ENCODE measurements around the gene COL9A1.
"Not testable (repeated sequence)": the region's sequence is repeated elsewhere in the genome, so short reads cannot be mapped to it uniquely, and the experiment has no call there.

COL9A1 gene

GRCh38 chr6:70303034-70303525, at the start of gene COL9A1:
COL9A1 (minus strand) TSS chr6:70303084; CDS start chr6:70302924, 160 bp downstream.
- no peak for TF ChIP-seq ZNF274 (IDR thresholded peaks at IDR 0.05; ENCODE audit: low read depth, low read length)
- no peak within 1 kb of the TSS for H3K4me3 ChIP-seq (ENCODE audit: low read length)

DNA sequence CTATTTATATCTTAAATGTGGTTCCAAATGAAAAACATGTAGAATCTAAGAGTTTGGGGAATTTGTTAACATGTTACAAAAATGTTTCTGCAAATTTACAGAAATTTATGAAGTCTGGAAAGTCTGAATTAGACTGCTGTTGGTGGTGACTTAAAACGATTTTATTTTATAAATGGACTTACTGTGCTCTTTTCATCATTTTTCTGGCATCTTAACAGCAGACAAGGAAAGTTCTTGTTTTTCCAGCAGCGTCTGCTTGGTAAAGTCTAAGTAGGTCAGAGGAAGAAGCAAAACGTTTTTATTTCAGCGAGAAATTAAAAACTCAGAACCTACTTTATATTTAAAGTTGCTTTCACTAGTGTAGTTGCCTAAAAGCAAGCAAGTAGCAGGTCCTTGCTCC, 48.6 kb upstream of the COL9A1 start:
- no peak overlapping the region for H3K4me3 ChIP-seq (ENCODE audit: low read length)
- TF ChIP-seq ZNF274 (IDR thresholded peaks at IDR 0.05; ENCODE audit: low read depth, low read length) = no peak

- H3K4me3 ChIP-seq (ENCODE audit: low read length) = no peak overlapping the region
- TF ChIP-seq ZNF274 (IDR thresholded peaks at IDR 0.05; ENCODE audit: low read depth, low read length) = no peak
Observed at GRCh38 chr6:70345619-70346018, 42.7 kb upstream of the COL9A1 start.

DNA sequence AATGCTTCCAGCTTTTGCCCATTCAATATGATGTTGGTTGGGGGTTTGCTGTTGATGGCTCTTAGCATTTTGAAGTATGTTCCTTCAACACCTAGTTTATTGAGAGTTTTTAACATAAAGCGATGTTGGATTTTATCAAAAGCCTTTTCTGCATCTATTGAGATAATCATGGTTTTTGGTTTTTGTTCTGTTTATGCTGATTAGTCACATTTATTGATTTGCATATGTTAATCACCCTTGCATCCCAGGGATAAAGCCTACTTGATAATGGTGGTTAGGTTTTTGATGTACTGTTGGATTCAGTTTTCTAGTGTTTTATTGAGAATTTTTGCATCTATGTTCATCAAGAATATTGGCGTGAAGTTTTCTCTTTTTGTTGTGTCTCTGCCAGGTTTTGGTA, 40.4 kb upstream of the COL9A1 start:
- no peak overlapping the region for H3K4me3 ChIP-seq (ENCODE audit: low read length)
- no peak for TF ChIP-seq ZNF274 (IDR thresholded peaks at IDR 0.05; ENCODE audit: low read depth, low read length)

GRCh38 chr6:70339810-70340209, 36.9 kb upstream of the COL9A1 start:
- not testable (repeated sequence) for H3K4me3 ChIP-seq (ENCODE audit: low read length)

DNA sequence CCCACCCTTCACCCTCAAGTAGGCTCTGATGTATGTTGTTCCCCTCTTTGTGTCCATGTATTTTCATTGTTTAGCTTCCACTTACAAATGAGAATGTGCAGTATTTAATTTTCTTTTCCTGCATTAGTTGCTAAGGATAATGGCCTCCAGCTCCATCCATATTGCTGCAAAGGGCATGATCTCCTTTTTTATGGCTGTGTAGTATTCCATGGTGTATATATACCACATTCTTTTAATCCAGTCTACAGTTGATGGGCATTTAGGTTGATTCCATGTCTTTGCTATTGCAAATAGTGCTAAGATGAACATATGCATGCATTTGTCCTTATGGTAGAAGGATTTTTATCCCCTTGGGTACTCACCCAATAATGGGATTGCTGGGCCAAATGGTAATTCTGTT, 35.9 kb upstream of the COL9A1 start:
- TF ChIP-seq ZNF274 (IDR thresholded peaks at IDR 0.05; ENCODE audit: low read depth, low read length) = no peak
- no peak overlapping the region for H3K4me3 ChIP-seq (ENCODE audit: low read length)

- TF ChIP-seq ZNF274 (IDR thresholded peaks at IDR 0.05; ENCODE audit: low read depth, low read length) = no peak
- no peak overlapping the region for H3K4me3 ChIP-seq (ENCODE audit: low read length)
Observed at GRCh38 chr6:70337743-70338105, 34.8 kb upstream of the COL9A1 start.

GRCh38 chr6:70336996-70337742, 34.3 kb upstream of the COL9A1 start:
- no peak overlapping the region for H3K4me3 ChIP-seq (ENCODE audit: low read length)
- TF ChIP-seq ZNF274 (IDR thresholded peaks at IDR 0.05; ENCODE audit: low read depth, low read length) = no peak

GRCh38 chr6:70327036-70327435, 24.2 kb upstream of the COL9A1 start:
- no peak overlapping the region for H3K4me3 ChIP-seq (ENCODE audit: low read length)
- no peak for TF ChIP-seq ZNF274 (IDR thresholded peaks at IDR 0.05; ENCODE audit: low read depth, low read length)

DNA sequence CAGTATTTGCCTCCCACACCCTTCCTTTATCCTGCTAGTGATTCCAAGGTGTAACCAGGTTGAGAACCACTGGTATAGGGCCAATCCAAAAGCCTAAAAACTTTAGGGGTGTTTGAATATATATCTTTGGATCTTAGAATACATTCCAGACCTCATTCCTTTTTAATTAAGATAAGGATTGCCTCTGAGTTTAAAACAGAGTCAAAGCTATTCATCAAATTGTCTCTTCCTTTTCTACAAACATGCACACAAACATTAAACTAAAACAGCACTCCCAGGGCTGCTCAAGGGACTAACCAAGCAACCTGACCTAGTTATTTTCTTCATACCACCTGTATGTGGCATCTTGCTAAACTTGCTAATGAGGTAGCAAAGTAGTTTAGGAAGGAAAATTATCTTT, 22.1 kb upstream of the COL9A1 start:
- H3K4me3 ChIP-seq (ENCODE audit: low read length) = no peak overlapping the region
- no peak for TF ChIP-seq ZNF274 (IDR thresholded peaks at IDR 0.05; ENCODE audit: low read depth, low read length)

GRCh38 chr6:70317799-70318198, 14.9 kb upstream of the COL9A1 start:
- not testable (repeated sequence) for H3K4me3 ChIP-seq (ENCODE audit: low read length)

- no peak overlapping the region for H3K4me3 ChIP-seq (ENCODE audit: low read length)
- no peak for TF ChIP-seq ZNF274 (IDR thresholded peaks at IDR 0.05; ENCODE audit: low read depth, low read length)
Observed at GRCh38 chr6:70315079-70315751, 12.3 kb upstream of the COL9A1 start.

DNA sequence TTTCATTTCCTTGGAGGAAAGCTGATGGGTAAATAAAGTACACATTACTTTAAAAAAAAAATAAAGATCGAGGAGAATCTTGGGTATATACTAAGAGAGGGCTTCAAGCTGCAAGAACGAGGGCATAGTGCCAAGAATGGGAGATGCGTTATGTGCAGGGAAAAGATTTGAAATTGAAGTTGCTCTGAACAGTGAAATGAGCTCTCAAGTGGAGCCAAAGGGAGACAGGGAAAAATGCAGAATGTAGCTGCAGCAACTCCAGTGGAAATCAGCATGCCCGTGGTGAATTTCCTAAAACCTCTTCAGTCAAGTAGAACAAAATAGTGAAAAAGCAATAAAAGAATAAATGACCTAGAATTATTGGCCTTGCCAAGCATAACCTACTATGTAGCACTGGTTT, 11.4 kb upstream of the COL9A1 start:
- TF ChIP-seq ZNF274 (IDR thresholded peaks at IDR 0.05; ENCODE audit: low read depth, low read length) = no peak
- no peak overlapping the region for H3K4me3 ChIP-seq (ENCODE audit: low read length)

GRCh38 chr6:70312165-70312745, 9.4 kb upstream of the COL9A1 start:
- H3K4me3 ChIP-seq (ENCODE audit: low read length) = no peak overlapping the region
- TF ChIP-seq ZNF274 (IDR thresholded peaks at IDR 0.05; ENCODE audit: low read depth, low read length) = no peak

DNA sequence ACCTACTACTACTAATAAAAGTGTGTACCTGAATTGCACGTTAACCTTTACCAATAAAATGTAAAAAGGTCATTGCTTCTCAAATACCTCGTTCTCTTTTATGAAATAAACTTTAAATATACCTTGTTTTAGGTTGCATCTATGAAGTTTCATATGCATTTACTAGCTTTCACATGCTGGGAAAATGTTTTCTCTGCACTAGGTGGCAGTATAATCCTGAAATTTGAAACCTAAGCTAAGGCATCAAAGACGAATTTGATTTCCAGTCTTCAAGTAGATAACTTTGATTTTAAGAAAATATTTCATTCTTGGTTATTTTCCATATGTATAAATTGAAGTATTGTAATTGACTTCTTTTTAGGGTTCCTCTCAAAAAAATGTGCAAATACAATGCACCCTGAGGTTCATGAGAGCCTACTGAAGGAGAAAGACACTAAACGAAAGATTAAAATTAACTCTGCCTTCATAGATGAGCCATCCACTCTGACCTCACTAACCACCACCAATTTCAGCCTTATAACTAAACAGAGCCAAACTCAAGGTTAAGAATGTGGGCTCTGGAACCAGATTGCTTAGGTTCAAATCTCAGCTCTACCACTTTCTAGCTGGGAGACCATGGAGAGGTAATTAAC, 7.3 kb upstream of the COL9A1 start:
- no peak for TF ChIP-seq ZNF274 (IDR thresholded peaks at IDR 0.05; ENCODE audit: low read depth, low read length)
- no peak overlapping the region for H3K4me3 ChIP-seq (ENCODE audit: low read length)
